ENCODE results near the gene PHB1. TPM values are rescaled to one million over a fixed set of nuclear protein-coding genes. Genes with fewer than 3 reads are reported as not detected.

The PHB1 gene
- total RNA-seq, 1 experiment from 2014 or later = 367 TPM

DNA sequence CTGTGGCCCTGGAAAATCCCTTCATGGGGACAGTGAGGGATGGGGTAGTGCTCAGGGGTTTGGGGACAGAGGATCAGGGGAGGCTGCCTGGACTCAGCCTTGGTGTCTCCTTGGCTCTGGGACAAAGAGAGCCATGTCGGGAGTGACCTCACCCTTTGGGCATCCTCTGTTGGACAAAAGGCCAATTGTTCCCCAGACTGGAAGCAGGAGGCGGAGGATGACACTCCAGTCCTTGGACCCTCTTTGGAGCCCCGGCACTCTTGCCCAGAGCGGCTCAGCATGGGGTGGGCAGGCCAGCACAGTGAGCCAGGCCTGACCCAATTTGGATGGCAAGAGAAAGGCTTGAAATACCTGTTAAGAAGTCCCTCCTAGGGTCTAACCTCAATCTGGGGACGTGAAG lies 39.4 kb upstream of the PHB1 start:
- no peak overlapping the region for H3K4me3 ChIP-seq (ENCODE audit: low read depth in 2 of 2, low read length in 2 of 2)
- ChIA-PET POLR2A (interaction anchor here (0.7 kb wide), 1 partner anchor 1044 kb away, joined by 3 read pairs; no protein-coding TSS in a partner anchor), CTCF (interaction anchor here (0.6 kb wide), 1 partner anchor 158 kb away, joined by 3 read pairs; no protein-coding TSS in a partner anchor)
- intact Hi-C loops (cut with micrococcal nuclease; ENCODE audit: unreplicated experiment) (no loop called here), in situ Hi-C loops (cut with HindIII; ENCODE audit: low pct_unique_long_range_greater_than_20kb, low sequenced_read_pairs) (no loop called here)
- H3K27me3 ChIP-seq (ENCODE audit: control insufficient read depth, insufficient read depth, low read length) = peaks cover 5% of the 10 kb centered on the region
- BruUV-seq (replicated peaks) = no TSS peak
- no peaks in the 10 kb centered on the region; the same call in 1 of the 2 replicates for H3K4me1 ChIP-seq (ENCODE audit: control insufficient read depth, insufficient read depth, low read length)
- H3K27ac ChIP-seq (ENCODE audit: low read length) = no peak overlapping the region
- no peaks in the 10 kb centered on the region for H3K36me3 ChIP-seq (ENCODE audit: control insufficient read depth, insufficient read depth, low read length)
- TF ChIP-seq SIN3A (IDR thresholded peaks at IDR 0.05; ENCODE audit: borderline replicate concordance, insufficient read depth, low read depth, low read length) (no peak), TCF7L2 (IDR thresholded peaks at IDR 0.05; ENCODE audit: low read depth, low read length) (no peak), POLR2AphosphoS5 (IDR thresholded peaks at IDR 0.05; ENCODE audit: low read depth, low read length) (no peak)
- TF ChIP-seq, protein P1, sequence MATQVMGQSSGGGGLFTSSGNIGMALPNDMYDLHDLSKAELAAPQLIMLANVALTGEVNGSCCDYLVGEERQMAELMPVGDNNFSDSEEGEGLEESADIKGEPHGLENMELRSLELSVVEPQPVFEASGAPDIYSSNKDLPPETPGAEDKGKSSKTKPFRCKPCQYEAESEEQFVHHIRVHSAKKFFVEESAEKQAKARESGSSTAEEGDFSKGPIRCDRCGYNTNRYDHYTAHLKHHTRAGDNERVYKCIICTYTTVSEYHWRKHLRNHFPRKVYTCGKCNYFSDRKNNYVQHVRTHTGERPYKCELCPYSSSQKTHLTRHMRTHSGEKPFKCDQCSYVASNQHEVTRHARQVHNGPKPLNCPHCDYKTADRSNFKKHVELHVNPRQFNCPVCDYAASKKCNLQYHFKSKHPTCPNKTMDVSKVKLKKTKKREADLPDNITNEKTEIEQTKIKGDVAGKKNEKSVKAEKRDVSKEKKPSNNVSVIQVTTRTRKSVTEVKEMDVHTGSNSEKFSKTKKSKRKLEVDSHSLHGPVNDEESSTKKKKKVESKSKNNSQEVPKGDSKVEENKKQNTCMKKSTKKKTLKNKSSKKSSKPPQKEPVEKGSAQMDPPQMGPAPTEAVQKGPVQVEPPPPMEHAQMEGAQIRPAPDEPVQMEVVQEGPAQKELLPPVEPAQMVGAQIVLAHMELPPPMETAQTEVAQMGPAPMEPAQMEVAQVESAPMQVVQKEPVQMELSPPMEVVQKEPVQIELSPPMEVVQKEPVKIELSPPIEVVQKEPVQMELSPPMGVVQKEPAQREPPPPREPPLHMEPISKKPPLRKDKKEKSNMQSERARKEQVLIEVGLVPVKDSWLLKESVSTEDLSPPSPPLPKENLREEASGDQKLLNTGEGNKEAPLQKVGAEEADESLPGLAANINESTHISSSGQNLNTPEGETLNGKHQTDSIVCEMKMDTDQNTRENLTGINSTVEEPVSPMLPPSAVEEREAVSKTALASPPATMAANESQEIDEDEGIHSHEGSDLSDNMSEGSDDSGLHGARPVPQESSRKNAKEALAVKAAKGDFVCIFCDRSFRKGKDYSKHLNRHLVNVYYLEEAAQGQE (IDR thresholded peaks at IDR 0.05; ENCODE audit: insufficient read depth in 1 of 2, low read depth in 2 of 2, low read length in 1 of 2) = no peak
- TF ChIP-seq, protein P2, sequence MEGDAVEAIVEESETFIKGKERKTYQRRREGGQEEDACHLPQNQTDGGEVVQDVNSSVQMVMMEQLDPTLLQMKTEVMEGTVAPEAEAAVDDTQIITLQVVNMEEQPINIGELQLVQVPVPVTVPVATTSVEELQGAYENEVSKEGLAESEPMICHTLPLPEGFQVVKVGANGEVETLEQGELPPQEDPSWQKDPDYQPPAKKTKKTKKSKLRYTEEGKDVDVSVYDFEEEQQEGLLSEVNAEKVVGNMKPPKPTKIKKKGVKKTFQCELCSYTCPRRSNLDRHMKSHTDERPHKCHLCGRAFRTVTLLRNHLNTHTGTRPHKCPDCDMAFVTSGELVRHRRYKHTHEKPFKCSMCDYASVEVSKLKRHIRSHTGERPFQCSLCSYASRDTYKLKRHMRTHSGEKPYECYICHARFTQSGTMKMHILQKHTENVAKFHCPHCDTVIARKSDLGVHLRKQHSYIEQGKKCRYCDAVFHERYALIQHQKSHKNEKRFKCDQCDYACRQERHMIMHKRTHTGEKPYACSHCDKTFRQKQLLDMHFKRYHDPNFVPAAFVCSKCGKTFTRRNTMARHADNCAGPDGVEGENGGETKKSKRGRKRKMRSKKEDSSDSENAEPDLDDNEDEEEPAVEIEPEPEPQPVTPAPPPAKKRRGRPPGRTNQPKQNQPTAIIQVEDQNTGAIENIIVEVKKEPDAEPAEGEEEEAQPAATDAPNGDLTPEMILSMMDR (IDR thresholded peaks at IDR 0.05) = no peak
- no peaks in the 10 kb centered on the region for H3K9me3 ChIP-seq (ENCODE audit: control insufficient read depth, insufficient read depth, low read depth, low read length)
- ATAC-seq = peak; percentile 31; the same call in 1 of the 2 replicates
- DNase-seq (ENCODE audit: low read depth, low spot score) = no peak

DNA sequence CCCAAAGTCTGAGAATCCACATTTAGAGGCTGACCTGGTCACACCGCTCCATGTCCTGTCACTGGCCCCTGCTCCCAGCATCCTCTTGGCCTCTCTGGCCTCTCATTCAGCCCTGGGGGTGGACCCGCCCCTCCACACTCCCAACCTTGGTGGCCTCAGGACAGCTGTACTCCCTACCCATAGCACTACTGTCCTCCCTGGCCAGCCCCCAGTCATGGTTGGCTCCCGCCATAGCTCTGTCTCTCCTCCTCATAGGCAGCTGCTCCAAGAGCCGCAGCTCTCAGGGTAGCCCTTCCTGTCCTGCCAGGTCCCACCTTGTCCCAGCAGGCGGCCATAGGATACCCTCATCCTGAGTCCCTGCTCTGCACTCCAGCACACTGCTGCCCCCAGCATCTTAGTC lies 38.0 kb upstream of the PHB1 start:
- no peak overlapping the region for H3K4me3 ChIP-seq (ENCODE audit: low read depth in 2 of 2, low read length in 2 of 2)
- TF ChIP-seq TCF7L2 (IDR thresholded peaks at IDR 0.05; ENCODE audit: low read depth, low read length) = no peak
- no peak for TF ChIP-seq POLR2AphosphoS5 (IDR thresholded peaks at IDR 0.05; ENCODE audit: low read depth, low read length)
- TF ChIP-seq, protein P2 (IDR thresholded peaks at IDR 0.05) = no peak
- TF ChIP-seq, protein P1 (IDR thresholded peaks at IDR 0.05; ENCODE audit: insufficient read depth in 1 of 2, low read depth in 2 of 2, low read length in 1 of 2) = no peak
- TF ChIP-seq SIN3A (IDR thresholded peaks at IDR 0.05; ENCODE audit: borderline replicate concordance, insufficient read depth, low read depth, low read length) = no peak
- no peaks in the 10 kb centered on the region for H3K36me3 ChIP-seq (ENCODE audit: control insufficient read depth, insufficient read depth, low read length)
- CTCF ChIA-PET = no interaction called here
- ATAC-seq (no peak), DNase-seq (ENCODE audit: low read depth, low spot score) (no peak)
- peaks cover 3% of the 10 kb centered on the region; the same call in 1 of the 2 replicates for H3K27me3 ChIP-seq (ENCODE audit: control insufficient read depth, insufficient read depth, low read length)
- POLR2A ChIA-PET = no interaction called here
- BruUV-seq (replicated peaks) = no TSS peak
- intact Hi-C loops (cut with micrococcal nuclease; ENCODE audit: unreplicated experiment) (no loop called here), in situ Hi-C loops (cut with HindIII; ENCODE audit: low pct_unique_long_range_greater_than_20kb, low sequenced_read_pairs) (no loop called here)
- no peaks in the 10 kb centered on the region; the same call in 1 of the 2 replicates for H3K4me1 ChIP-seq (ENCODE audit: control insufficient read depth, insufficient read depth, low read length)
- H3K9me3 ChIP-seq (ENCODE audit: control insufficient read depth, insufficient read depth, low read depth, low read length) = no peaks in the 10 kb centered on the region
- H3K27ac ChIP-seq (ENCODE audit: low read length) = no peak overlapping the region
